ENCODE data around the gene ST8SIA4.

ST8SIA4 gene, protein sequence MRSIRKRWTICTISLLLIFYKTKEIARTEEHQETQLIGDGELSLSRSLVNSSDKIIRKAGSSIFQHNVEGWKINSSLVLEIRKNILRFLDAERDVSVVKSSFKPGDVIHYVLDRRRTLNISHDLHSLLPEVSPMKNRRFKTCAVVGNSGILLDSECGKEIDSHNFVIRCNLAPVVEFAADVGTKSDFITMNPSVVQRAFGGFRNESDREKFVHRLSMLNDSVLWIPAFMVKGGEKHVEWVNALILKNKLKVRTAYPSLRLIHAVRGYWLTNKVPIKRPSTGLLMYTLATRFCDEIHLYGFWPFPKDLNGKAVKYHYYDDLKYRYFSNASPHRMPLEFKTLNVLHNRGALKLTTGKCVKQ

DNA sequence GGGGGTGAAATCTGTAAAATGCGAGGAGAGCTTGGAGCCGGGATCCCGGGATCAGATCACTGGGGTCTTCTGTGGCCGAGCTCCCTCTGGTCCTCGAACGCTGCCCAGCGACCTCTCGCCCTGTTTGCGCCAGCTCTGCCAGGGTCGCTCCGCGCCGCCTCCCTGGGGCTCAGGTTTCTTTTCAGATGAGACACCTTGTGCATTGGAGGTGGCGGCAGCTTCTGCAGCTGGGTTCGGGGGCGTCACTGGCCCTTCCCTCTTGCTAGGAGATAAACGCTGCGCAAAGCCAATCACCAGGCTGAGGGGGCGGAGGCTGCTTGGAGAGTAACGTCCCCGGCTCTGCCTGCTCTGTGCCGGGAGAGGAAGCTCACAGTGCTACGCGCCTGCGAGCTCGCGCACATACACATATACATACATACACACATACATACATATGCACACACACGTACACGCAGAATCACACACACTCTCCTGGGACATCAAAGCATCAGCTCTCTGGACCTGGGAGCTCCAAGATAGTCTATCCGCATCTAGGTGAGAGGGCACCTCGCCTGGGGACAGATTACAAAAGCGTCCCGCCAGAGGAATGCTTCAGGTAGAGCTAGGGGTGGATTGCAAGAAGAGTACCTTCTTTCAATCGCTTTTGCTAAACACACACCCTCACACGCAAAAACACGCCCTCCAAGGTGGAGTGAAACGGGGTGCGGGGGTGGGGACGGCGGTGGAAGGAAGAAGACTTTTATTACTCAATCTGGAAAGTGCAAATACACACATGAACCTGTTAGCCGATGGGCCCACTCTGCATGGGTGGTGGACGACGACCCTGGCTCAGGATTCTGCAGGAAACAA lies at the start of gene ST8SIA4:
Gene ST8SIA4 (minus strand): TSS at position 244 of the 849 bp plus-strand sequence. CDS start 327 bp downstream, outside the sequence.
- TF ChIP-seq EP300 (IDR thresholded peaks at IDR 0.05; ENCODE audit: borderline replicate concordance) (no peak), CEBPB (IDR thresholded peaks at IDR 0.05) (no peak), NFIC (IDR thresholded peaks at IDR 0.05) (no peak), TAF1 (IDR thresholded peaks at IDR 0.05; ENCODE audit: low read depth) (0 out of 2 replicates have a peak, but pooled peaks have one; percentile 27), ZBTB7A (IDR thresholded peaks at IDR 0.05; ENCODE audit: low read depth) (0 out of 2 replicates have a peak, but pooled peaks have one; percentile 63), CREB1 (IDR thresholded peaks at IDR 0.05; ENCODE audit: low read depth) (no peak), EGR1 (IDR thresholded peaks at IDR 0.05) (peak; percentile 57; the same call in 1 of the 2 replicates)
- TF ChIP-seq, protein P1, sequence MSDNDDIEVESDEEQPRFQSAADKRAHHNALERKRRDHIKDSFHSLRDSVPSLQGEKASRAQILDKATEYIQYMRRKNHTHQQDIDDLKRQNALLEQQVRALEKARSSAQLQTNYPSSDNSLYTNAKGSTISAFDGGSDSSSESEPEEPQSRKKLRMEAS (IDR thresholded peaks at IDR 0.05) = peak; percentile 29; the same call in 1 of the 2 replicates

DNA sequence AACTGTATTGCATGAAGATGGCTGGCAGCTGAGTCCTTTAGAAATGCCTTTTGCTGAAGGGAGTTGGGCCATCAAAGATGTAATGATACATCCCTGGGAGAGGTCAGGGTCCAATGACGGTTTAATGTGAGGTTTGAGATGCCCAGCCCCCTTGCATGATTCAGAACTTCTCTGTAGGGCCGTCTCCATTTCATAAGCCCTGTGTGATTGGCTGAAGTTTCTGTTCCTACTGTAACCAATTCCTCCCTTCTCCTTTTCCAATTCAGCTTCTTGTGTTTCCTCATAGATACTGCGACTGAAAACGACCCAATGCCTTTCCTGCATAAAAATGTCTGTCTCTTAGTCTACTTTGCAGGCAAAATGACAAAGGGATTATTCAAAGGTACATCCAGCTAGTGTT lies 47.9 kb upstream of the ST8SIA4 start:
- TF ChIP-seq TAF1 (IDR thresholded peaks at IDR 0.05; ENCODE audit: low read depth) (no peak), RAD21 (IDR thresholded peaks at IDR 0.05; ENCODE audit: low read depth) (no peak), YY1 (IDR thresholded peaks at IDR 0.05; ENCODE audit: low read depth) (no peak), CEBPB (IDR thresholded peaks at IDR 0.05) (no peak), ZBTB7A (IDR thresholded peaks at IDR 0.05; ENCODE audit: low read depth) (no peak), TCF12 (IDR thresholded peaks at IDR 0.05; ENCODE audit: low read depth) (no peak), EP300 (IDR thresholded peaks at IDR 0.05; ENCODE audit: borderline replicate concordance) (no peak), NFIC (IDR thresholded peaks at IDR 0.05) (no peak), FOXM1 (IDR thresholded peaks at IDR 0.05; ENCODE audit: borderline replicate concordance, low read depth) (no peak), CREB1 (IDR thresholded peaks at IDR 0.05; ENCODE audit: low read depth) (no peak), TEAD4 (IDR thresholded peaks at IDR 0.05) (no peak), EGR1 (IDR thresholded peaks at IDR 0.05) (no peak)
- TF ChIP-seq, protein P2, sequence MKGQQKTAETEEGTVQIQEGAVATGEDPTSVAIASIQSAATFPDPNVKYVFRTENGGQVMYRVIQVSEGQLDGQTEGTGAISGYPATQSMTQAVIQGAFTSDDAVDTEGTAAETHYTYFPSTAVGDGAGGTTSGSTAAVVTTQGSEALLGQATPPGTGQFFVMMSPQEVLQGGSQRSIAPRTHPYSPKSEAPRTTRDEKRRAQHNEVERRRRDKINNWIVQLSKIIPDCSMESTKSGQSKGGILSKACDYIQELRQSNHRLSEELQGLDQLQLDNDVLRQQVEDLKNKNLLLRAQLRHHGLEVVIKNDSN (IDR thresholded peaks at IDR 0.05) = no peak
- TF ChIP-seq, protein P1 (IDR thresholded peaks at IDR 0.05) = no peak
- TF ChIP-seq, protein P3, sequence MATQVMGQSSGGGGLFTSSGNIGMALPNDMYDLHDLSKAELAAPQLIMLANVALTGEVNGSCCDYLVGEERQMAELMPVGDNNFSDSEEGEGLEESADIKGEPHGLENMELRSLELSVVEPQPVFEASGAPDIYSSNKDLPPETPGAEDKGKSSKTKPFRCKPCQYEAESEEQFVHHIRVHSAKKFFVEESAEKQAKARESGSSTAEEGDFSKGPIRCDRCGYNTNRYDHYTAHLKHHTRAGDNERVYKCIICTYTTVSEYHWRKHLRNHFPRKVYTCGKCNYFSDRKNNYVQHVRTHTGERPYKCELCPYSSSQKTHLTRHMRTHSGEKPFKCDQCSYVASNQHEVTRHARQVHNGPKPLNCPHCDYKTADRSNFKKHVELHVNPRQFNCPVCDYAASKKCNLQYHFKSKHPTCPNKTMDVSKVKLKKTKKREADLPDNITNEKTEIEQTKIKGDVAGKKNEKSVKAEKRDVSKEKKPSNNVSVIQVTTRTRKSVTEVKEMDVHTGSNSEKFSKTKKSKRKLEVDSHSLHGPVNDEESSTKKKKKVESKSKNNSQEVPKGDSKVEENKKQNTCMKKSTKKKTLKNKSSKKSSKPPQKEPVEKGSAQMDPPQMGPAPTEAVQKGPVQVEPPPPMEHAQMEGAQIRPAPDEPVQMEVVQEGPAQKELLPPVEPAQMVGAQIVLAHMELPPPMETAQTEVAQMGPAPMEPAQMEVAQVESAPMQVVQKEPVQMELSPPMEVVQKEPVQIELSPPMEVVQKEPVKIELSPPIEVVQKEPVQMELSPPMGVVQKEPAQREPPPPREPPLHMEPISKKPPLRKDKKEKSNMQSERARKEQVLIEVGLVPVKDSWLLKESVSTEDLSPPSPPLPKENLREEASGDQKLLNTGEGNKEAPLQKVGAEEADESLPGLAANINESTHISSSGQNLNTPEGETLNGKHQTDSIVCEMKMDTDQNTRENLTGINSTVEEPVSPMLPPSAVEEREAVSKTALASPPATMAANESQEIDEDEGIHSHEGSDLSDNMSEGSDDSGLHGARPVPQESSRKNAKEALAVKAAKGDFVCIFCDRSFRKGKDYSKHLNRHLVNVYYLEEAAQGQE (IDR thresholded peaks at IDR 0.05; ENCODE audit: low read depth) = no peak

DNA sequence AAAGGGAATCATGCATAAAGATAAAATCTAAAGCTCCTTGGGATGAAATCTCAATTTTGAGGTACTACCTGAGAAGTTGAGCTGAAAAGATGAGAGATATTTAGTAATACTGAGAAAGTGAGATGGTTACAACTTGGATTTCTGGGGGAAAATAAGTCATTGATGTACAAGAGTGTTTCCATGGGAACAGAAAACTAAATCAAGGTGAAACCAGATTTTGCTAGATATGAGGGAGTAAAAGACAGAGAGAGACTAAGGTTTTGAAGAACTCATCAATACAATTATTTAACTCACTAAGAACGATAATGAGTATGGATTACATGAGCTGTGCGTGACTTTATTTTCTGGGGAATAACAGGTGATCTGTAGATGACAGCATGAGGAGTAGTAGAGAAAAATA lies 10.2 kb upstream of the ST8SIA4 start:
- TF ChIP-seq, protein P3 (IDR thresholded peaks at IDR 0.05; ENCODE audit: low read depth) = no peak
- no peak for TF ChIP-seq YY1 (IDR thresholded peaks at IDR 0.05; ENCODE audit: low read depth)

DNA sequence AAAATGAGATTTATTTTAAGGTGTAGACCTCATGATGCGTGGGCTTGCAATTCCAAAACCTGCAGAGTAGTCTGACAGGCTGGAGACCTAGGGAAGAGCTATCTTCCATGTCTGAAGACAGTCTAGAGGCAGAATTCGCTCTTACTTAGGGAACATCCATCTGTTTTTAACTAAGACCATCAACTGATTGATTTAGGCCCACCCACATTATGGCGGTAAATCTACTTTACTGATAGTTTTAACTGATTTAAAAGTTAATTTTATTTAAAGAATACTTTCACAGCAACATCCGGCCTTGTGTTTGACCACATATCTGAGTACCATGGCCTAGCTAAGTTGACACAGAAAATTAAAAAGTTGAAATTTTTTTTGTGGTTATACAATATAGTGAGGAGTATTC lies 6.0 kb upstream of the ST8SIA4 start:
- no peak for TF ChIP-seq EP300 (IDR thresholded peaks at IDR 0.05; ENCODE audit: borderline replicate concordance)
- TF ChIP-seq YY1 (IDR thresholded peaks at IDR 0.05; ENCODE audit: low read depth) = no peak
- TF ChIP-seq, protein P3 (IDR thresholded peaks at IDR 0.05; ENCODE audit: low read depth) = no peak
- TF ChIP-seq NFIC (IDR thresholded peaks at IDR 0.05) = no peak
- TF ChIP-seq ZBTB7A (IDR thresholded peaks at IDR 0.05; ENCODE audit: low read depth) = no peak
- no peak for TF ChIP-seq CREB1 (IDR thresholded peaks at IDR 0.05; ENCODE audit: low read depth)
- no peak for TF ChIP-seq TAF1 (IDR thresholded peaks at IDR 0.05; ENCODE audit: low read depth)
- no peak for TF ChIP-seq CEBPB (IDR thresholded peaks at IDR 0.05)
- TF ChIP-seq, protein P1 (IDR thresholded peaks at IDR 0.05) = no peak
- TF ChIP-seq EGR1 (IDR thresholded peaks at IDR 0.05) = no peak
- no peak for TF ChIP-seq TCF12 (IDR thresholded peaks at IDR 0.05; ENCODE audit: low read depth)
- no peak for TF ChIP-seq RAD21 (IDR thresholded peaks at IDR 0.05; ENCODE audit: low read depth)
- no peak for TF ChIP-seq FOXM1 (IDR thresholded peaks at IDR 0.05; ENCODE audit: borderline replicate concordance, low read depth)
- TF ChIP-seq, protein P2 (IDR thresholded peaks at IDR 0.05) = no peak
- no peak for TF ChIP-seq TEAD4 (IDR thresholded peaks at IDR 0.05)

All from Ishikawa (cell line).